Measurements from ENCODE around the gene HNRNPL. TPM values are rescaled to one million over a fixed set of nuclear protein-coding genes. Genes with fewer than 3 reads are reported as not detected.

The HNRNPL gene
- 340 TPM for polyA plus RNA-seq (2013, experiment 1 of 2)
- polyA plus RNA-seq (2013, experiment 2 of 2): 361 TPM

DNA sequence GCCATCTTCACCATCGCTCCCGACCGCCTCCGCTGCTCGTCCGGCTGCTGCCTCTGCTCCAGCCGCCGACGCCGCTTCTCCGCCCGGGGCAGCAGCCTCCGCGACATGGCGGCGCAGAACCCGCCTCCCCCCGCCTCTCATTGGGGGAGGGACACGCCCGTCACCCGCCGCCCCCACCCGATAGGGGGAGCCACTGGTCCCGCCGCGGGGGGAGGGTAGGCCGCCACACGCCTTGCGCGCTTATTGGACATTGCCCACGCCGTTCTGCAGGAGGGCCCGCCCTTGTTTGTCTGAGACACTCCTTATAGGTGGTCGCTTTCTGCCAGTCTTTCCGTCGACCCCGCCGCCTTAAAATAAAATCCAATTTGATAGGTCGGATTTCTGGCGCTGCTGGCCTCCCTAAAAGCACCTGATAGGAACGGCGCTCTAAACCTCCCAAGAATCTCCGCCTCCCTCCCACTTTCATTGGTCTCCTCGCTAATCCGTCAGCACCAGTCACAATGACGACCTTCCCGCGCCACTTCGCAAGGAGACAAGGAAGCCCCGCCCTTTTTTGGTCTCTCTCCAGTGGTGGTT, at the start of gene HNRNPL:
Gene HNRNPL (minus strand): TSS at position 127 of the 576 bp plus-strand sequence. CDS start 20 bp downstream, at position 107.
- Histone ChIP-seq H3K27me3 (ENCODE audit: control insufficient read depth in 3 of 3, insufficient read depth in 3 of 3, low read depth in 1 of 3, low read length in 3 of 3) (no peaks in the 10 kb centered on the region), H3K9ac (ENCODE audit: low read depth, low read length, poor library complexity) (peak within 1 kb of the TSS; percentile 100), H2AFZ (ENCODE audit: low read length) (peak within 1 kb of the TSS; percentile 82), H2BK12ac (ENCODE audit: low read length) (peak within 1 kb of the TSS; percentile 75), H3K18ac (ENCODE audit: low read length) (peak within 1 kb of the TSS; percentile 100), H3K79me1 (ENCODE audit: low read depth, low read length) (peaks cover 4% of the 10 kb centered on the region), H2BK120ac (ENCODE audit: low read depth, low read length) (peak within 1 kb of the TSS; percentile 96), H3K27ac (replicated peaks; ENCODE audit: low read length) (peak within 1 kb of the TSS; percentile 94), H2BK5ac (ENCODE audit: low read length) (peak within 1 kb of the TSS; percentile 99), H3K4me2 (ENCODE audit: insufficient read depth, low read length, poor library complexity, severe bottlenecking) (peak within 1 kb of the TSS; percentile 72), H3K4ac (ENCODE audit: low read length) (peak within 1 kb of the TSS; percentile 99), H4K8ac (ENCODE audit: low read depth, low read length) (no peak within 1 kb of the TSS), H3K14ac (ENCODE audit: low read length) (peak within 1 kb of the TSS; percentile 99), H4K91ac (ENCODE audit: low read depth, low read length, poor library complexity) (peak within 1 kb of the TSS; percentile 98), H3K36me3 (replicated peaks in 1 of 2; ENCODE audit: control insufficient read depth in 2 of 2, insufficient read depth in 2 of 2, low read length in 2 of 2) (peaks cover 24 to 41% of the 10 kb centered on the region in 2 donors), H3K4me1 (ENCODE audit: control insufficient read depth in 2 of 2, insufficient read depth in 1 of 2, low read depth in 1 of 2, low read length in 2 of 2) (peaks cover 15 to 16% of the 10 kb centered on the region in 2 donors), H2AK5ac (ENCODE audit: low read depth, low read length) (peak within 1 kb of the TSS; percentile 99), H3K4me3 (ENCODE audit: low read length in 2 of 2) (peak within 1 kb of the TSS; percentile 79 to 91), H3K9me3 (replicated peaks in 1 of 2; ENCODE audit: control insufficient read depth in 2 of 2, insufficient read depth in 1 of 2, low read depth in 1 of 2, low read length in 2 of 2) (no peaks in the 10 kb centered on the region), H3K23ac (ENCODE audit: low read depth, low read length, poor library complexity) (peak within 1 kb of the TSS; percentile 99), H2BK15ac (ENCODE audit: low read length) (peak within 1 kb of the TSS; percentile 89)
- DNase-seq (ENCODE audit: low spot score): peak; percentile 100
- WGBS, 2 donors (ENCODE audit: extremely low coverage in 2 of 2, insufficient read length in 2 of 2, insufficient replicate concordance in 1 of 2): no CpG with 5 or more reads among the region's 50 CpGs

DNA sequence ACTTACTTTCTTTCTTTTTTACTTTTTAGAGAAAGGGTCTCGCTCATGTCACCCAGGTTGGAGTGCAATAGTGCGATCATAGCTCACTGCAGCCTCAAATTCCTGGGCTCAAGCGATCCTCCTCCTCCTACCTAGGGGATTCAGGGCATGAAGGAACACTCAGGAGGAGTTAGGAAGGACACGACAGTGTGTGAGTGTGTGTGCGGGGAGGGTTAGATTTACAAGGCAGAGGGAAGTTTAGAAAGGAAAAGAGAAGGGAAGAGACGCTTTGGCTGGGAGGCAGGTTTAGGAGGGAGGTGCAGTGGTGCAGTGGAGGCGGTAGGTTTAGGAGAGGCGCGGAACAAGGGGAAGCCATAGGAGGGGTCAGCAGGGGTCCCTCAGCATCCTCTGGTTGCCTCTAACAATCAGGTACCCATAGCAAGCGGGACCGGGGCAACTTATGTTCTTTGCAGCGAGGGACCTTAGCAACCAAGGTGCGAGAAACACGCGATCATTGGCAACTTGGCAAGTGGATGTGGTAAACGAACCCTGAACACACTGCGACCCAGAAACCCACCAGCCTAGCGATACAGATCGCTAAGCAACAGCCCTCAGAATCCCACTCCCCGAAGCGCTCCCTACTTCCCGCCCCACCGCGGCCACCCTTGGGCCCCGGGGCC, 49.1 kb upstream of the HNRNPL start:
- H3K4me2 ChIP-seq (ENCODE audit: insufficient read depth, low read length, poor library complexity, severe bottlenecking): peak overlapping the region; percentile 75
- H3K4ac ChIP-seq (ENCODE audit: low read length): no peak overlapping the region
- H3K18ac ChIP-seq (ENCODE audit: low read length): peak overlapping the region; percentile 44
- H2BK5ac ChIP-seq (ENCODE audit: low read length): peak overlapping the region; percentile 48
- no peak overlapping the region for H3K14ac ChIP-seq (ENCODE audit: low read length)
- peak overlapping the region; percentile 76 for H2AK5ac ChIP-seq (ENCODE audit: low read depth, low read length)
- peak overlapping the region; percentile 86 for H2AFZ ChIP-seq (ENCODE audit: low read length)
- peak; percentile 20 for DNase-seq (ENCODE audit: low spot score)
- no peak overlapping the region for H2BK12ac ChIP-seq (ENCODE audit: low read length)
- peak overlapping the region; percentile 78 for H4K8ac ChIP-seq (ENCODE audit: low read depth, low read length)
- H4K91ac ChIP-seq (ENCODE audit: low read depth, low read length, poor library complexity): no peak overlapping the region
- H3K27me3 ChIP-seq (ENCODE audit: control insufficient read depth in 3 of 3, insufficient read depth in 3 of 3, low read depth in 1 of 3, low read length in 3 of 3): no peaks in the 10 kb centered on the region
- H3K9me3 ChIP-seq (replicated peaks in 1 of 2; ENCODE audit: control insufficient read depth in 2 of 2, insufficient read depth in 1 of 2, low read depth in 1 of 2, low read length in 2 of 2): peaks cover 2 to 6% of the 10 kb centered on the region in 2 donors
- WGBS, 2 donors (ENCODE audit: extremely low coverage in 2 of 2, insufficient read length in 2 of 2, insufficient replicate concordance in 1 of 2): no CpG with 5 or more reads among the region's 25 CpGs
- no peaks in the 10 kb centered on the region for H3K36me3 ChIP-seq (replicated peaks in 1 of 2; ENCODE audit: control insufficient read depth in 2 of 2, insufficient read depth in 2 of 2, low read length in 2 of 2)
- H2BK120ac ChIP-seq (ENCODE audit: low read depth, low read length): peak overlapping the region; percentile 16
- H3K27ac ChIP-seq (replicated peaks; ENCODE audit: low read length): no peak overlapping the region
- peaks cover 2% of the 10 kb centered on the region for H3K79me1 ChIP-seq (ENCODE audit: low read depth, low read length)
- H3K4me3 ChIP-seq (ENCODE audit: low read length in 2 of 2): peak overlapping the region; percentile 64 to 86
- H3K23ac ChIP-seq (ENCODE audit: low read depth, low read length, poor library complexity): peak overlapping the region; percentile 35
- peak overlapping the region; percentile 79 for H3K9ac ChIP-seq (ENCODE audit: low read depth, low read length, poor library complexity)
- peaks cover 2 to 8% of the 10 kb centered on the region in 2 donors for H3K4me1 ChIP-seq (ENCODE audit: control insufficient read depth in 2 of 2, insufficient read depth in 1 of 2, low read depth in 1 of 2, low read length in 2 of 2)
- no peak overlapping the region for H2BK15ac ChIP-seq (ENCODE audit: low read length)

DNA sequence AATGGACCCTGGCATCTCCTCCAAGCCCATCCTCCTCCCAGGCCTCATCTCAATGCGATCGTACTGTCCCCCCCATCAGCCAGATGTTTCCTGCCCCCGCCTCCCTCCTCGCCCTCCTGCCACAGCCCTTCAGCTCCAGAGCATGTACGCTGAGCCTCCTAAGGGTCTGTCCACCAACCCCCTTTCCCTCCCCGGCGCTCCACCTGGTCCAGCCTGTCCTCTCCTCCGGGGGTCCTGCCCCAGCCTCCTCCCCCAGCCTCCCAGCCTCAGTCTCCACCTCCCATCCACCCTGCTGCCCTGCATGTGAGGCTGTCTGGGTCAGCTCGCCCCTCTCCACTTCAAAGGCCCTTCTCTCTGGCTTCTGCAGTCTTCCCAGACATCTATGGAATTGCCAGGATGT, 45.2 kb upstream of the HNRNPL start:
- no peak overlapping the region for H3K4me3 ChIP-seq (ENCODE audit: low read length in 2 of 2)
- H3K9me3 ChIP-seq (replicated peaks in 1 of 2; ENCODE audit: control insufficient read depth in 2 of 2, insufficient read depth in 1 of 2, low read depth in 1 of 2, low read length in 2 of 2): no peaks in the 10 kb centered on the region
- H3K4me2 ChIP-seq (ENCODE audit: insufficient read depth, low read length, poor library complexity, severe bottlenecking): no peak overlapping the region
- no peak overlapping the region for H2BK5ac ChIP-seq (ENCODE audit: low read length)
- no peak overlapping the region for H4K8ac ChIP-seq (ENCODE audit: low read depth, low read length)
- no peak overlapping the region for H3K18ac ChIP-seq (ENCODE audit: low read length)
- WGBS, 2 donors (ENCODE audit: extremely low coverage in 2 of 2, insufficient read length in 2 of 2, insufficient replicate concordance in 1 of 2): no CpG with 5 or more reads among the region's 9 CpGs
- no peak overlapping the region for H2AFZ ChIP-seq (ENCODE audit: low read length)
- no peak overlapping the region for H2BK12ac ChIP-seq (ENCODE audit: low read length)
- no peaks in the 10 kb centered on the region for H3K27me3 ChIP-seq (ENCODE audit: control insufficient read depth in 3 of 3, insufficient read depth in 3 of 3, low read depth in 1 of 3, low read length in 3 of 3)
- H3K23ac ChIP-seq (ENCODE audit: low read depth, low read length, poor library complexity): no peak overlapping the region
- no peak overlapping the region for H2BK120ac ChIP-seq (ENCODE audit: low read depth, low read length)
- H2BK15ac ChIP-seq (ENCODE audit: low read length): no peak overlapping the region
- no peak overlapping the region for H3K4ac ChIP-seq (ENCODE audit: low read length)
- no peak overlapping the region for H4K91ac ChIP-seq (ENCODE audit: low read depth, low read length, poor library complexity)
- H3K14ac ChIP-seq (ENCODE audit: low read length): no peak overlapping the region
- H2AK5ac ChIP-seq (ENCODE audit: low read depth, low read length): no peak overlapping the region
- peak overlapping the region; percentile 2 for H3K9ac ChIP-seq (ENCODE audit: low read depth, low read length, poor library complexity)
- H3K4me1 ChIP-seq (ENCODE audit: control insufficient read depth in 2 of 2, insufficient read depth in 1 of 2, low read depth in 1 of 2, low read length in 2 of 2): peaks cover 4 to 8% of the 10 kb centered on the region in 2 donors
- H3K79me1 ChIP-seq (ENCODE audit: low read depth, low read length): no peaks in the 10 kb centered on the region
- H3K27ac ChIP-seq (replicated peaks; ENCODE audit: low read length): no peak overlapping the region
- DNase-seq (ENCODE audit: low spot score): no peak
- no peaks in the 10 kb centered on the region for H3K36me3 ChIP-seq (replicated peaks in 1 of 2; ENCODE audit: control insufficient read depth in 2 of 2, insufficient read depth in 2 of 2, low read length in 2 of 2)

DNA sequence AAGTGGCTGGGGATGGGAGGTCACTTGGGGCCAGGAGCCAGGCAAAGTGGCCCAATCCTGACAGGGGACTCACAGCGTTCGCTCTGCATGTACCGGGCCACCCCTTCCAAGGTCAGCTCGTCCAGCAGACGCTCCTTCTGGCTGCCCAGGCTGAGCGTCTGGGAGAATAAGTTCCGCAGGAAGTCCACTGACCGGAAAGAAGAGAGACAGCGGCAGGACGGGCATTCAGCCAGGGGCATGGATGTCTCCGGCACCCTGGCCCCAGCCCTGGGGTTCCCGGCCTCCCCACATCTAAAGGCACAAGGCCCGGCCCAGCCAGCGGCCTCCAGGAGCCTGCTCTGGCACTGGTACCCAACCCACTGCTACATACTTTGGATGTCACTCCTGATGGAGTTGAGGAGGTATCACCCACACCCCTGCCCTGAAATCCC, 43.6 kb upstream of the HNRNPL start:
- Histone ChIP-seq H3K36me3 (replicated peaks in 1 of 2; ENCODE audit: control insufficient read depth in 2 of 2, insufficient read depth in 2 of 2, low read length in 2 of 2) (peaks cover 0 to 11% of the 10 kb centered on the region in 2 donors), H2AK5ac (ENCODE audit: low read depth, low read length) (no peak overlapping the region), H3K23ac (ENCODE audit: low read depth, low read length, poor library complexity) (no peak overlapping the region), H3K4me1 (ENCODE audit: control insufficient read depth in 2 of 2, insufficient read depth in 1 of 2, low read depth in 1 of 2, low read length in 2 of 2) (peaks cover under 1 to 2% of the 10 kb centered on the region in 2 donors), H3K27ac (replicated peaks; ENCODE audit: low read length) (no peak overlapping the region), H3K14ac (ENCODE audit: low read length) (no peak overlapping the region), H3K4me2 (ENCODE audit: insufficient read depth, low read length, poor library complexity, severe bottlenecking) (no peak overlapping the region), H3K18ac (ENCODE audit: low read length) (no peak overlapping the region), H3K4ac (ENCODE audit: low read length) (no peak overlapping the region), H3K9me3 (replicated peaks in 1 of 2; ENCODE audit: control insufficient read depth in 2 of 2, insufficient read depth in 1 of 2, low read depth in 1 of 2, low read length in 2 of 2) (no peaks in the 10 kb centered on the region), H4K8ac (ENCODE audit: low read depth, low read length) (no peak overlapping the region), H2BK120ac (ENCODE audit: low read depth, low read length) (no peak overlapping the region), H3K4me3 (ENCODE audit: low read length in 2 of 2) (no peak overlapping the region), H3K9ac (ENCODE audit: low read depth, low read length, poor library complexity) (no peak overlapping the region), H4K91ac (ENCODE audit: low read depth, low read length, poor library complexity) (no peak overlapping the region), H2BK5ac (ENCODE audit: low read length) (no peak overlapping the region), H2AFZ (ENCODE audit: low read length) (no peak overlapping the region), H2BK12ac (ENCODE audit: low read length) (no peak overlapping the region), H3K27me3 (ENCODE audit: control insufficient read depth in 3 of 3, insufficient read depth in 3 of 3, low read depth in 1 of 3, low read length in 3 of 3) (no peaks in the 10 kb centered on the region), H2BK15ac (ENCODE audit: low read length) (no peak overlapping the region), H3K79me1 (ENCODE audit: low read depth, low read length) (no peaks in the 10 kb centered on the region)
- no CpG with 5 or more reads among the region's 14 CpGs for WGBS, 2 donors (ENCODE audit: extremely low coverage in 2 of 2, insufficient read length in 2 of 2, insufficient replicate concordance in 1 of 2)
- DNase-seq (ENCODE audit: low spot score): no peak

All from neuronal stem cell (in vitro differentiated cells).